ENCODE data around the gene BCL7A.
"Not testable (repeated sequence)": the region's sequence is repeated elsewhere in the genome, so short reads cannot be mapped to it uniquely, and the experiment has no call there.

BCL7A gene

GRCh38 chr12:122093098-122093883 lies 71.6 kb downstream of the BCL7A start:
- DNase-seq (ENCODE audit: low read depth in 2 of 2, low spot score in 1 of 2) = no peak

- DNase-seq (ENCODE audit: low read depth in 2 of 2, low spot score in 1 of 2) = no peak
Observed at GRCh38 chr12:122094137-122094734, 72.6 kb downstream of the BCL7A start.

- DNase-seq (ENCODE audit: low read depth in 2 of 2, low spot score in 1 of 2) = no peak
Observed at GRCh38 chr12:122094735-122095631, 73.3 kb downstream of the BCL7A start.

DNA sequence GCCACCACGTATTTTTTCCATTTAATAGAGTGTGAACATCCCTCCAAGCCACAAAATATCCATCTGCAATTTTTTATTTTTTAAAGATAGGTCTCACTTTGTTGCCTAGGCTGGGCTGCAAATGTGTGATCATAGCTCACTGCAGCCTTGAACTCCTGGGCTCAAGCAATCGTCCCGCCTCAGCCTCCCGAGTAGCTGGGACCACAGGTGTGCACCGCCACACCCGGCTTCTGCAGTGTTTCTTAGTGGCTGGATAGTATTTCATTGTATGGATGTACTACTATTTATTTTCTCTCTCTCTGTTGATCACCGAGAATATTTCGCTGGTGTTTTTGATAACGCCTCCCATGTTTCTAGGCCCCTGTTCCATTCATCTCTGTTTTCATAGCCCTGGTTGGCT lies 74.3 kb downstream of the BCL7A start:
- no peak for DNase-seq (ENCODE audit: low read depth in 2 of 2, low spot score in 1 of 2)

- DNase-seq (ENCODE audit: low read depth in 2 of 2, low spot score in 1 of 2) = no peak
Observed at GRCh38 chr12:122096591-122097149, 75.0 kb downstream of the BCL7A start.

GRCh38 chr12:122097584-122097926 lies 75.9 kb downstream of the BCL7A start:
- DNase-seq (ENCODE audit: low read depth in 2 of 2, low spot score in 1 of 2) = no peak

DNA sequence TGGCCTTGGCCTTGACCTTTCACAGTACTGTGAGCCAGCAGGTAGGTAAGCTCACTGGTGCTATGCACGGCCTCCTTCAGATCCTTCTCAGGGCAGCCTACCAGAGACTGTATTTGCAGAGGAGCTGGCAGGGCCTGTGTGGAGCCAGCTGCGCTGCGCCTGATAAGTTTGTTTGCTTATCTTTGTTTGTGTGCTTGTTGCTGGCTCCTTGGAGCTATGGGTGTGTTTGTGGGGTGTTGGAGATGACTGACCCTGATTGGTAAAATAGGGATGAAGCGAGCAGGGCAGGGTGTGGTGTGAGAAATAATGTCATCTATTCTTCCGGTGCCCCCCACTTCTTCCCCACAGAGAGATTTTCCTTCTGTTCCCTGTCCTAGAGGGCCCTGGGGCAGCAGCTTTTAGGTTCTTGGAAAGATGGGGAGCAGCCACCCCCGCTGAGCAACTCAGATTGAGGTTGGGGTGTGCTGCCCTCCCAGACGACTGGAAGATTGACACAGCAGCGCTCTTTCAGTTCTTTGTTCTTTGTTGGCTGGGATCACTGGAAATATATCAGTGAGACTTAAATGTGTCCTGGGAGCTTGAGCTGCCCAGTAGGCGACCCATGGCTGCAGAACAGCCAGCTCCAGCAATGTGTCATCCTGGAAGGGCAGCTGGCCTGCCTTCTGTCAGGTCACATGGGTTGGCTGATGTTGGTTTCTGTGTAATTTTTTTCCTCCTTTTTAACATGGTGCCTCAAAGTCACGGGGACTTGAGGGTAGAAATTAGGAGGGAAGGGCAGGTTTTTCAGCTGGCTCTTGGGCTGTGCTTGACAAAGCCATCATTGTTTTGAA lies 76.5 kb downstream of the BCL7A start:
- DNase-seq (ENCODE audit: low read depth in 2 of 2, low spot score in 1 of 2) = no peak

GRCh38 chr12:122099280-122099749 lies 77.6 kb downstream of the BCL7A start:
- DNase-seq (ENCODE audit: low read depth in 2 of 2, low spot score in 1 of 2) = no peak

DNA sequence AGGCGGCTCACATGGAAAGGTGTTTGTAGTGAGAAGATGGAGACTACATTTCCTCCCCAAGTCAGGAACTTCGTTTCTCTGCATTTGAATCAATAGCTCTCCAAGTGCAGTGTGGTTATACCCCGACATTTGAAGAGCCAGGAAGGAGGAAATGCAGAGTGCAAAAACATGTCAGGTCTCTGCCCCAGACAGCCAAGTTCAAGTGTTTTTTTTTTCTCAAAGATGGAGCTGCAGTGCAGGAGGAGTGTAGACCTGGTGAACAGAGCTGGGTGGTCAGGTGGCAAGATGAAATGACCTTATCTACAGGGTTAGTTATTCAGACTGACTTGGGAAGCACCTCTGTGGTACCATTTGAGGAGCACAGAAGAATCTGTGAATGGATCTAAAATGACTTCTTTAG lies 78.2 kb downstream of the BCL7A start:
- no peak for DNase-seq (ENCODE audit: low read depth in 2 of 2, low spot score in 1 of 2)

GRCh38 chr12:122100568-122100967 lies 78.9 kb downstream of the BCL7A start:
- DNase-seq (ENCODE audit: low read depth in 2 of 2, low spot score in 1 of 2) = no peak

DNA sequence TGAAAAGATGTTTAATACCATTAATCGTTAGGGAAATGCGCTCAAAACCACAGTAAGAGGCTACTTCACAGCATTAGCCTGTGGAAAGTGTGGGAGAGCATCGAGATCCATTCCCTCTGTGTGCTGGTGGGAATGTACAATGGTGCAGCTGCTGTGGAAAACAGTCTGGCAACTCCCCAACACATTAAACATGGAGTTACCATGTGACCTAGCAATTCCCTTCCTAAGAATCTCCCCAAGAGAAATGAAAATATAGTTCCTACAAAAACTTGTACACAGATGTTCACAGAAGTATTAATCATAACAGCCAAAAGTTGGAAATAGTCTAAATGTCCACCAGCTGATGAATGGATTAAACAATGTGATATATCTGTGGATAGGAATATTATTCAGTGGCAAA lies 80.6 kb downstream of the BCL7A start:
- DNase-seq (ENCODE audit: low read depth in 2 of 2, low spot score in 1 of 2) = no peak

- DNase-seq (ENCODE audit: low read depth in 2 of 2, low spot score in 1 of 2) = no peak
Observed at GRCh38 chr12:122104844-122105243, 83.2 kb downstream of the BCL7A start.

DNA sequence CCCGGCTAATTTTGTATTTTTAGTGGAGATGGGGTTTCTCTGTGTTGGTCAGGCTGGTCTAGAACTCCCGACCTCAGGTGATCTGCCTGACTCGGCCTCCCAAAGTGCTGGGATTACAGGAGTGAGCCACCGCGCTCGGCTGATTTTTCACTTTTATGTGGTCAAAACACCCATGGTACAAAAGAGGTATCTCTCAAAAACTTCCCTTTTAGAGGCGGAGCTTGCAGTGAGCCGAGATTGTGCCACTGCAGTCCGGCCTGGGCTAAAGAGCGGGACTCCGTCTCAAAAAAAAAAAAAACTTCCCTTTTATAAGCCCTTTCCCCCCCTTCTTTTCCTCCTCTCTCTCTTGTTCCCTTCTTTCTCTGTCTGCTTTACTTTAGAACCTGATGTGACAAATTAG lies 83.8 kb downstream of the BCL7A start:
- not testable (repeated sequence) for DNase-seq (ENCODE audit: low read depth in 2 of 2, low spot score in 1 of 2)

DNA sequence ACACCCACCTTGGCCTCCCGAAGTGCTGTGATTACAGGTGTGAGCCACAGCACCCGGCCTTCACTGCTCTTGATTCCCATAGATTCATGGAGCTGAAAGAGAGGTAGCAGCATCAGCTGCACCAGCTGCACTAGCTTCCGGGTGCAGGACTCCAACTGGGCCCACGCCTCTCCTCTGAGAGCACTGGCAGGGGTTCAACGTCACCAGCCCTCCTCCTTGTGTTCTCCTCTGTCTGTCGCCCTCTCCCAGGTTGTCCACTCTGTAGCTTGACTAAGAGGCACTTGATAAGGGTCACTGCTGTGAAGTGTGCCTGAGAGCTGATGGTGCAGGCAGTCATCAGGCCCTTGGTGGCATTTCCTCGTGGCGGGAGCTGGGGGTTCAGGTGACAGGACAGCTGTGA lies 85.2 kb downstream of the BCL7A start:
- no peak for DNase-seq (ENCODE audit: low read depth in 2 of 2, low spot score in 1 of 2)

- no peak for DNase-seq (ENCODE audit: low read depth in 2 of 2, low spot score in 1 of 2)
Observed at GRCh38 chr12:122107261-122107660, 85.6 kb downstream of the BCL7A start.

DNA sequence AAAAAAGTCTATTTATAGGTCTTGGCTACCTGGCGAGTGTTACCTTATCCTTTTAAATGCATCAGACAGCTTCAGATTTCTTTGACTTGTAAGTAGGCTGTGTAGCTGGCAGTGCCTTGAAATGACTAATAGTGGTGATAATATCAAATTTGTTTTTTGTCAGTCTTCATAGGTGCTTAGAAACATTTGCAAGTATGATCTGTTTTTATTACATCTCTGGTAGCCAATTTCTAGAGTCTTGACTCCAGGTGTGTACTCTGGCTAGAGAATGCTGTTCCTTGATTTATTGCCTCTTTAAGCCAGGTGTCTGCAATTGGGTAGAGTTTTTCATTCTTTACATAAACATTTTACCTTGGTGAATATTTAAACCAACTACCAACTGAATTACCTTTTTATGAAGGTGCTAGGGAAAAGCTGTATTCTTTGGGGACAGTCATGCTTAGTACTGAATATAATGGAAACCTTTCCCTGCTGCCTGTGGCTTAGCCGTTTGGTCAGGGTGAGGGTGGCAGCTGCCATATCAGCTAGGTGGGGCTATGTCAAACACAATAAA lies 89.5 kb downstream of the BCL7A start:
- no peak for DNase-seq (ENCODE audit: low read depth in 2 of 2, low spot score in 1 of 2)
